Keratinocyte (primary cell): ENCODE measurements around the gene PCDHA2. TPM values are rescaled to one million over a fixed set of nuclear protein-coding genes. Genes with fewer than 3 reads are reported as not detected.

ENCODE experiments used
- DNase-seq: peaks from one replicate; pipeline ENCODE4 v3.0.0-alpha.2; 2011; ENCODE audit warnings: low read depth, missing footprints, low spot score
- FAIRE-seq: peaks from 2 replicates; lab custom pipeline; 2011; peaks lifted over from hg19 to GRCh38; lab: Jason Lieb, UNC
- H2AFZ ChIP-seq: 2 replicates; pipeline ENCODE4 v1.6.0; 2012; ENCODE audit warnings: low read length, control low read depth, inconsistent platforms; ENCODE audit not compliant: control insufficient read depth
- H3K27ac ChIP-seq: 2 replicates; pipeline ENCODE4 v1.5.1; 2011; ENCODE audit warnings: low read length; ENCODE audit not compliant: control insufficient read depth, insufficient read depth
- H3K27me3 ChIP-seq: 3 replicates; pipeline ENCODE4 v1.6.0; 2011; ENCODE audit warnings: low read length; ENCODE audit not compliant: control insufficient read depth, insufficient read depth; ENCODE audit errors: extremely low read depth
- H3K36me3 ChIP-seq, 2 experiments: 2 replicates in 1 of 2; 3 replicates in 1 of 2; pipeline ENCODE4 v1.5.1; 2011; ENCODE audit warnings: low read length in 2 of 2, mild to moderate bottlenecking in 1 of 2; ENCODE audit not compliant: control insufficient read depth in 2 of 2, insufficient read depth in 2 of 2; ENCODE audit errors: extremely low read depth in 1 of 2
- H3K4me1 ChIP-seq: 3 replicates; pipeline ENCODE4 v1.5.1; 2011; ENCODE audit warnings: low read length; ENCODE audit not compliant: control insufficient read depth, insufficient read depth; ENCODE audit errors: extremely low read depth
- H3K4me2 ChIP-seq: 3 replicates; pipeline ENCODE4 v1.6.0; 2011; ENCODE audit warnings: low read depth, low read length; ENCODE audit not compliant: control insufficient read depth, insufficient read depth; ENCODE audit errors: extremely low read depth
- H3K4me3 ChIP-seq, 3 experiments: fragments of 200-600 bp in 1 of 3; sonication (generic) in 1 of 3; 2 replicates in 2 of 3; 3 replicates in 1 of 3; pipeline ENCODE4 v1.5.1; 2011 to 2016; ENCODE audit warnings: low read length in 3 of 3, mild to moderate bottlenecking in 3 of 3, control low read depth in 2 of 3, inconsistent platforms in 1 of 3, low read depth in 1 of 3, mixed read lengths in 1 of 3, mixed run types in 1 of 3, moderate library complexity in 1 of 3; ENCODE audit not compliant: control insufficient read depth in 2 of 3, insufficient read depth in 2 of 3; ENCODE audit errors: extremely low read depth in 1 of 3
- H3K79me2 ChIP-seq: 2 replicates; pipeline ENCODE4 v1.6.0; 2012; ENCODE audit warnings: low read length; ENCODE audit not compliant: control insufficient read depth, insufficient read depth
- H3K9ac ChIP-seq: 3 replicates; pipeline ENCODE4 v1.6.0; 2011; ENCODE audit warnings: low read length; ENCODE audit not compliant: control insufficient read depth, insufficient read depth; ENCODE audit errors: extremely low read depth
- H3K9me1 ChIP-seq: 3 replicates; pipeline ENCODE4 v1.6.0; 2011; ENCODE audit warnings: low read length; ENCODE audit not compliant: control insufficient read depth, insufficient read depth; ENCODE audit errors: extremely low read depth
- H3K9me3 ChIP-seq: 2 replicates; pipeline ENCODE4 v1.5.1; 2012; ENCODE audit warnings: low read depth, low read length; ENCODE audit not compliant: control insufficient read depth
- H4K20me1 ChIP-seq: 3 replicates; pipeline ENCODE4 v1.6.0; 2011; ENCODE audit warnings: low read length; ENCODE audit not compliant: control insufficient read depth, insufficient read depth; ENCODE audit errors: extremely low read depth
- EZH2 ChIP-seq: IDR thresholded peaks from one replicate; pipeline ENCODE4 v1.6.1; 2012; ENCODE audit warnings: inconsistent platforms, mild to moderate bottlenecking, low read length, moderate library complexity
- dilution Hi-C: fragments of 300-500 bp; cut with MboI; formaldehyde crosslinking; loops from one replicate; pipeline ENCODE4 v1.7.0; 2020; ENCODE audit warnings: low sequenced_read_pairs; ENCODE audit not compliant: extremely low pct_ligation_motif_present
- polyA minus RNA-seq, 3 experiments: library from RNA; depleted of rRNA, polyadenylated mRNA; stranded (reverse); fragments of >200 nt; gene quantifications; 1 replicate in 1 of 3; 2 replicates in 1 of 3; 3 replicates in 1 of 3; pipeline ENCODE4 v1.2.3, GENCODE V29; 2011
- polyA plus RNA-seq, 5 experiments: library from polyadenylated mRNA; depleted of rRNA in 3 of 5; stranded (reverse) in 3 of 5; stranded (forward) in 1 of 5; unstranded in 1 of 5; fragments of >200 nt; gene quantifications; 1 replicate in 1 of 5; 2 replicates in 3 of 5; 3 replicates in 1 of 5; pipeline versions ENCODE4 v1.2.1 to v1.2.3, GENCODE V29; 2011 to 2012; ENCODE audit warnings: missing spikeins in 2 of 5, low read depth in 1 of 5, low replicate concordance in 1 of 5
- TF ChIP-seq, protein P1 (sequence below), 3 experiments: IDR thresholded peaks in 1 of 3; conservative IDR thresholded peaks in 1 of 3; optimal IDR thresholded peaks in 1 of 3; 2 replicates in 2 of 3; 3 replicates in 1 of 3; pipeline versions ENCODE3 to v1.5.1; 2011; ENCODE audit warnings: low read length in 3 of 3, mild to moderate bottlenecking in 3 of 3, moderate library complexity in 2 of 3, control low read depth in 1 of 3, inconsistent platforms in 1 of 3; ENCODE audit not compliant: insufficient read depth in 2 of 3; ENCODE audit errors: extremely low read depth in 1 of 3

PCDHA2 gene
- polyA plus RNA-seq (0.01 TPM in 1 of 3 replicates, not detected in the others), polyA minus RNA-seq (not detected in 3 replicates)
- not detected for polyA plus RNA-seq (2011; ENCODE audit: low read depth)
- polyA plus RNA-seq (2011; cell fraction: cytosol; rRNA removed) = not detected in 2 replicates
- not detected in 2 replicates for polyA plus RNA-seq (2011; cell fraction: nucleus; rRNA removed)
- polyA plus RNA-seq (2012; ENCODE audit: low replicate concordance) = not detected in 2 replicates
- polyA minus RNA-seq (2011; cell fraction: cytosol; rRNA and poly(A)+ RNA removed) = not detected
- polyA minus RNA-seq (2011; cell fraction: nucleus; rRNA and poly(A)+ RNA removed) = 0.21 TPM in 1 of 2 replicates, not detected in the other

DNA sequence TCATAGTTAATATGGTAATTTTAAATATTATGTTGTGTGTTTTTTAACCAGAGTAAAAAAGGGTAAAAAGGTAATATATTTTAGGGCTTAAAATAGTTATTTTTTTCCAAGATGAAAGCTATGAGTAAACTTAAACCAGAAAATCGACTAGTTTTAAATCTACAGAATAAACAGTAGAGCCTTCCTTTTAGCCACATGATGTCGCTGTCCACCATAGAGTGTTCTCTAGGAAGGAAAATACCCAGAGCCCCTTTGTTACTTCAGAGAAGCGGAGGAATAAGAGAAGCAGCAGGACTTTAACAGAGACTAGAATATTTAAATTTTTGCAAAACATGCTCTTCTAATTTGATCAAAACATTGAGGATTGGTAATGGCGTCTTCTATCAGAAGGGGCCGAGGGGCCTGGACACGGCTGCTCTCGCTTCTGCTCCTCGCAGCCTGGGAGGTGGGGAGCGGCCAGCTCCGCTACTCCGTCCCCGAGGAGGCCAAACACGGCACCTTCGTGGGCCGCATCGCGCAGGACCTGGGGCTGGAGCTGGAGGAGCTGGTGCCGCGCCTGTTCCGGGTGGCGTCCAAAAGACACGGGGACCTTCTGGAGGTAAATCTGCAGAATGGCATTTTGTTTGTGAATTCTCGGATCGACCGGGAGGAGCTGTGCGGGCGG, at the start of gene PCDHA2:
Gene PCDHA2 (plus strand): TSS at position 258 of the 664 bp plus-strand sequence.
- Histone ChIP-seq H3K9me1 (no peaks in the 10 kb centered on the region), H3K4me1 (no peaks in the 10 kb centered on the region), H3K4me3 (no peak within 1 kb of the TSS), H3K36me3 (no peaks in the 10 kb centered on the region), H3K27me3 (no peaks in the 10 kb centered on the region), H3K9me3 (peaks cover 12% of the 10 kb centered on the region), H4K20me1 (no peaks in the 10 kb centered on the region), H3K9ac (no peak within 1 kb of the TSS), H2AFZ (no peak within 1 kb of the TSS), H3K79me2 (no peaks in the 10 kb centered on the region), H3K4me2 (no peak within 1 kb of the TSS), H3K27ac (no peak within 1 kb of the TSS)
- dilution Hi-C loops = no loop called here
- TF ChIP-seq, protein P1, sequence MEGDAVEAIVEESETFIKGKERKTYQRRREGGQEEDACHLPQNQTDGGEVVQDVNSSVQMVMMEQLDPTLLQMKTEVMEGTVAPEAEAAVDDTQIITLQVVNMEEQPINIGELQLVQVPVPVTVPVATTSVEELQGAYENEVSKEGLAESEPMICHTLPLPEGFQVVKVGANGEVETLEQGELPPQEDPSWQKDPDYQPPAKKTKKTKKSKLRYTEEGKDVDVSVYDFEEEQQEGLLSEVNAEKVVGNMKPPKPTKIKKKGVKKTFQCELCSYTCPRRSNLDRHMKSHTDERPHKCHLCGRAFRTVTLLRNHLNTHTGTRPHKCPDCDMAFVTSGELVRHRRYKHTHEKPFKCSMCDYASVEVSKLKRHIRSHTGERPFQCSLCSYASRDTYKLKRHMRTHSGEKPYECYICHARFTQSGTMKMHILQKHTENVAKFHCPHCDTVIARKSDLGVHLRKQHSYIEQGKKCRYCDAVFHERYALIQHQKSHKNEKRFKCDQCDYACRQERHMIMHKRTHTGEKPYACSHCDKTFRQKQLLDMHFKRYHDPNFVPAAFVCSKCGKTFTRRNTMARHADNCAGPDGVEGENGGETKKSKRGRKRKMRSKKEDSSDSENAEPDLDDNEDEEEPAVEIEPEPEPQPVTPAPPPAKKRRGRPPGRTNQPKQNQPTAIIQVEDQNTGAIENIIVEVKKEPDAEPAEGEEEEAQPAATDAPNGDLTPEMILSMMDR (optimal IDR thresholded peaks at IDR 0.05 in 1 of 3, IDR thresholded peaks at IDR 0.05 in 1 of 3, conservative IDR thresholded peaks at IDR 0.05 in 1 of 3; ENCODE audit: extremely low read depth in 1 of 3, insufficient read depth in 2 of 3, low read length in 3 of 3) = no peak
- no peak for TF ChIP-seq EZH2
- FAIRE-seq (no peak), DNase-seq (no peak)

DNA sequence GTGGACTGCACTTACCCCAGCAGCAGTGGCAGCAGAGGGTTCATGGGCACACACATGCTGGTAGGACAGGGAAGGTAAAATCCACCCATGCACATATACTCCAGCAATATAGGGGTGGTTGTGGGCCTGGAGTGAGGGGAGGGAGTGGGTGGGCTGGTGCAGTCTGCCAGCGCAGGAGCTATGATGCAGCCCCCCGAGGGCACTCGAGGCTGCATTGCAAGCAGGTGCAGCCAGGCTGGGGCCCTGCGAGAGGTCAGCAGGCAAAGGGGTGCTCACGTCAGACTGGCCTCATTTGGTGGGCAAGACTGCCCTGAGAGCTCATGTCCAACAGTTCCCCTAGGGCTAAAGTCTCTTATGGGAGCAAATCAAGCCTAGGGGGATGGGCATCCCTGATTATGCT, 41.1 kb upstream of the PCDHA2 start:
- Histone ChIP-seq H4K20me1 (no peaks in the 10 kb centered on the region), H3K4me2 (no peak overlapping the region), H3K27ac (no peak overlapping the region), H3K9me1 (no peaks in the 10 kb centered on the region), H3K4me1 (no peaks in the 10 kb centered on the region), H3K4me3 (no peak overlapping the region), H3K79me2 (no peaks in the 10 kb centered on the region), H3K9ac (no peak overlapping the region), H3K36me3 (no peaks in the 10 kb centered on the region), H3K27me3 (no peaks in the 10 kb centered on the region), H2AFZ (no peak overlapping the region), H3K9me3 (no peaks in the 10 kb centered on the region)
- TF ChIP-seq, protein P1 (optimal IDR thresholded peaks at IDR 0.05 in 1 of 3, IDR thresholded peaks at IDR 0.05 in 1 of 3, conservative IDR thresholded peaks at IDR 0.05 in 1 of 3; ENCODE audit: extremely low read depth in 1 of 3, insufficient read depth in 2 of 3, low read length in 3 of 3) = no peak
- no peak for TF ChIP-seq EZH2
- no peak for DNase-seq
- no peak for FAIRE-seq
- dilution Hi-C loops = no loop called here
